ENCODE measurements around the gene ZNF559. TPM values are rescaled to one million over a fixed set of nuclear protein-coding genes. Genes with fewer than 3 reads are reported as not detected.
"Not testable (repeated sequence)": the region's sequence is repeated elsewhere in the genome, so short reads cannot be mapped to it uniquely, and the experiment has no call there.

ZNF559 gene
- polyA plus RNA-seq, 6 donors from 2014 or later, result 40.6 to 62.3 (median 46.7) TPM

DNA sequence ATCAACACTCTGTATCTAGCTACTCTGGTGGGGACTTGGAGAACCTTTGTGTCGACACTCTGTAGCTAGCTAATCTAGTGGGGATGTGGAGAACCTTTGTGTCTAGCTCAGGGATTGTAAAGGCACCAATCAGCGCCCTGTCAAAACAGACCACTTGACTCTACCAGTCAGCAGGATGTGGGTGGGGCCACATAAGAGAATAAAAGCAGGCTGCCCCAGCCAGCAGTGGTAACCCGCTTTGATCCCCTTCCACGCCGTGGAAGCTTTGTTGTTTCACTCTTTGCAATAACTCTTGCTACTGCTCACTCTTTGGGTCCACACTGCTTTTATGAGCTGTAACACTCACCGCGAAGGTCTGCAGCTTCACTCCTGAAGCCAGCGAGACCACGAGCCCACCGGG, 1.8 kb upstream of the ZNF559 start:
- peak overlapping the region in 1 of 6 donors; percentile 88 for H3K27ac Mint-ChIP-seq
- not testable (repeated sequence) for H3K27me3 Mint-ChIP-seq; H3K36me3 Mint-ChIP-seq; DNase-seq; ATAC-seq (ENCODE audit: low read depth in 2 of 2)
- peaks cover 0 to 47% (median 32%) of the 10 kb centered on the region in 7 donors for H3K9me3 Mint-ChIP-seq
- H3K4me3 Mint-ChIP-seq, result peak overlapping the region in 7 of 8 donors; percentile 44 to 98 (median 95)
- H3K4me1 Mint-ChIP-seq, result peaks cover 5 to 28% (median 20%) of the 10 kb centered on the region in 3 donors

- Mint-ChIP-seq H3K4me3 (peak overlapping the region; percentile 89 to 99 (median 97)), H3K27ac (peak overlapping the region; percentile 69 to 97 (median 92)), H3K4me1 (peaks cover 5 to 30% (median 20%) of the 10 kb centered on the region in 3 donors), H3K27me3 (peaks cover 0 to 5% (median 0%) of the 10 kb centered on the region in 3 donors), H3K36me3 (peaks cover 6 to 15% of the 10 kb centered on the region in 2 donors), H3K9me3 (peaks cover 0 to 57% (median 41%) of the 10 kb centered on the region in 7 donors)
- DNase-seq (no peak), ATAC-seq (ENCODE audit: low read depth in 2 of 2) (peak; percentile 22 to 29)
These were observed 441 bp upstream of the ZNF559 start for GRCh38 chr19:9323557-9323918.

DNA sequence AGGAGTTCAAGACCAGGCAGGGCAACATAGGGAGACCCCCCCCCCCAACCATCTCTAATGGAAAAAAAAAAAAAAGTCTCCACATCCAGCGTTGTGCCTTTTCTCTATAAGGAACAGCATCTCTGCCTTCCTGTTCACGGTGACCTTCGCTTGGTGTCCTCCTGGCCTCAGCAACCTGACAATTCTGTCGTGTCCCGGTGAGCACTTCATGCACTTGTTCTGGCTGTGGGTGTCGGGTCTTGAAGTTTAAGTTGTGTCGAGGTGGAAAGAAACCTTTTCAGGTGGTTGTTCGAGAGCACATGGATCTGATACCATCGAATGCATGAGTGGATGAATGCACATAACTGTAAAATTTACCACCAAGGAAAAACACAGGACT, 594 bp downstream of the ZNF559 start:
- Mint-ChIP-seq H3K9me3 (peaks cover 0 to 66% (median 49%) of the 10 kb centered on the region in 7 donors), H3K4me1 (peaks cover 5 to 30% (median 20%) of the 10 kb centered on the region in 3 donors), H3K27me3 (peaks cover 0 to under 1% (median 0%) of the 10 kb centered on the region in 3 donors), H3K4me3 (peak overlapping the region; percentile 89 to 99 (median 97)), H3K27ac (peak overlapping the region; percentile 61 to 96 (median 90)), H3K36me3 (peaks cover 6 to 15% of the 10 kb centered on the region in 2 donors)
- ATAC-seq (ENCODE audit: low read depth in 2 of 2), result no peak
- no peak for DNase-seq

- Mint-ChIP-seq H3K4me1 (peaks cover 0 to 12% (median 9%) of the 10 kb centered on the region in 3 donors), H3K4me3 (peak overlapping the region in 1 of 8 donors; percentile 35), H3K36me3 (peaks cover 41 to 43% of the 10 kb centered on the region in 2 donors), H3K9me3 (peaks cover 0 to 91% (median 69%) of the 10 kb centered on the region in 7 donors), H3K27ac (no peak overlapping the region), H3K27me3 (no peaks in the 10 kb centered on the region)
- DNase-seq (no peak), ATAC-seq (ENCODE audit: low read depth in 2 of 2) (no peak)
These were observed 6.0 kb downstream of the ZNF559 start for GRCh38 chr19:9329999-9330398.

- Mint-ChIP-seq H3K27ac (no peak overlapping the region), H3K27me3 (no peaks in the 10 kb centered on the region), H3K4me1 (no peaks in the 10 kb centered on the region), H3K36me3 (peaks cover 69 to 71% of the 10 kb centered on the region in 2 donors), H3K4me3 (no peak overlapping the region), H3K9me3 (peaks cover 11 to 94% (median 84%) of the 10 kb centered on the region in 7 donors)
- ATAC-seq (ENCODE audit: low read depth in 2 of 2) (no peak), DNase-seq (no peak)
These were observed 18.8 kb downstream of the ZNF559 start for GRCh38 chr19:9342610-9343304.

- Mint-ChIP-seq H3K36me3 (peaks cover 67 to 68% of the 10 kb centered on the region in 2 donors), H3K4me3 (no peak overlapping the region), H3K4me1 (no peaks in the 10 kb centered on the region), H3K27me3 (no peaks in the 10 kb centered on the region), H3K27ac (no peak overlapping the region), H3K9me3 (peaks cover 11 to 94% (median 87%) of the 10 kb centered on the region in 7 donors)
- DNase-seq (no peak), ATAC-seq (ENCODE audit: low read depth in 2 of 2) (no peak)
These were observed 21.0 kb downstream of the ZNF559 start for GRCh38 chr19:9345005-9345404.

DNA sequence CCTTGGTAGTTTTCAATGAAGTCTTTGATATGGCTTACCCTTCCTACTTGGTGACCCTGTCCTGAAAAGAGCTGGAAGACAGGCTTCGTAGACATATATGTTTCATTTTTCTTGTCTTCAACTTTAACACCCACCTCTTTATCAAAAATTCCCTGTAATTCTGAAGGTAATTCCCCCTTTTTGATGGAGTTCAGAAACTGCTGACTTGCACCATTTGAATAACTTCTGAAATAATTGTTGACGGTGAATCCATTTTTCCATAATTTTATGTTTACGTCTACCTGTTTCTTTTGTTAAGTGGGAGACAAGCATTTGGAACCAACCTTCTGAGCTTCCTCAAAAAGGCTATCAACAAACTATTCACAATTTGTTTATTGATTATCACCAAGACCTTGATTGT, 24.3 kb downstream of the ZNF559 start:
- DNase-seq, result no peak
- Mint-ChIP-seq H3K4me1 (no peaks in the 10 kb centered on the region), H3K27ac (no peak overlapping the region), H3K4me3 (no peak overlapping the region), H3K36me3 (peaks cover 53 to 57% of the 10 kb centered on the region in 2 donors), H3K9me3 (peaks cover 14 to 91% (median 83%) of the 10 kb centered on the region in 7 donors), H3K27me3 (no peaks in the 10 kb centered on the region)
- no peak for ATAC-seq (ENCODE audit: low read depth in 2 of 2)

DNA sequence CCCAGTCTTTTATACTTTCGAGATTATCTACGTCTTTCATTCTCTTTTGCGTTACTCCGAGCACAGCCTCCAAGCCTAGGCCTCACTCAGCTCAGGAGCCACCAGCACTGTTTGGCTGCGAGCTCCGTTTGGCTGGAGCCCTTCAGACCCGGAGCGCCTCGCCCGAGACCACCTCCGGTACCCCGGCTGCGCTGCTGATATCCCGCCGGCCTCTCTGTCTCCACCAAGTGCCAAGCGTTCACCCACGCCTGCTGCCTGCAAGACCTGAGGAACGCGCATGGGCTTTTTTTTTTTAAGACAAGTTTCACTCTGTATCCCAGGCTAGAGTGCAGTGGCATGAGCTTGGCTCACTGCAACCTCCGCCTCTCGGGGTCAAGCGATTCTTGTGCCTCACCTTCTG, 24.7 kb downstream of the ZNF559 start:
- no peak overlapping the region for H3K4me3 Mint-ChIP-seq
- no peaks in the 10 kb centered on the region for H3K4me1 Mint-ChIP-seq
- no peak for DNase-seq
- H3K36me3 Mint-ChIP-seq, result peaks cover 49 to 53% of the 10 kb centered on the region in 2 donors
- peaks cover 14 to 88% (median 79%) of the 10 kb centered on the region in 7 donors for H3K9me3 Mint-ChIP-seq
- no peak for ATAC-seq (ENCODE audit: low read depth in 2 of 2)
- H3K27me3 Mint-ChIP-seq, result no peaks in the 10 kb centered on the region
- H3K27ac Mint-ChIP-seq, result no peak overlapping the region

DNA sequence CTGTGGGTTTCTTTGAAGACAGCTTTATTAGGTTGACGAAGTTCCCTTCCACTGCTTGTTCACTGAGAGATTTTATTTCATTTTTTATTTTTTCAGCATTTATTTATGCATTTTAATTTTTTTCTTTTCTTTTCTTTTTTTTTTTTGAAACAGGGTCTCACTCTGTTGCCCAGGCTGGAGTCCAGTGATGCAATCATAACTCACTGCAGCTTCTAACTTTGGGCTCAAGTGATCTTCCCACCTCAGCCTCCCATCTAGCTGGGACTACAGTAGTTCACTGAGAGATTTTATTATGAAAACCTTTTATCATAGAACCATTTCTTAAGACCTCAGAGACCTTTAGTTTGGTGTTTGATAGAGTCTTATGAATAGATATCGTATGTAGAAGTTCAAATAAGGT, 28.5 kb downstream of the ZNF559 start:
- H3K27me3 Mint-ChIP-seq, result no peaks in the 10 kb centered on the region
- DNase-seq (no peak), ATAC-seq (ENCODE audit: low read depth in 2 of 2) (no peak)
- peak overlapping the region in 1 of 8 donors; percentile 1 for H3K4me3 Mint-ChIP-seq
- H3K36me3 Mint-ChIP-seq, result peaks cover 32 to 43% of the 10 kb centered on the region in 2 donors
- H3K9me3 Mint-ChIP-seq, result peaks cover 10 to 83% (median 72%) of the 10 kb centered on the region in 7 donors
- no peaks in the 10 kb centered on the region for H3K4me1 Mint-ChIP-seq
- no peak overlapping the region for H3K27ac Mint-ChIP-seq

GRCh38 chr19:9353011-9353410, 29.0 kb downstream of the ZNF559 start:
- peaks cover 10 to 83% (median 72%) of the 10 kb centered on the region in 7 donors for H3K9me3 Mint-ChIP-seq
- peaks cover 35 to 43% of the 10 kb centered on the region in 2 donors for H3K36me3 Mint-ChIP-seq
- no peak overlapping the region for H3K4me3 Mint-ChIP-seq
- peaks cover 0 to 2% (median 0%) of the 10 kb centered on the region in 3 donors for H3K4me1 Mint-ChIP-seq
- H3K27ac Mint-ChIP-seq, result no peak overlapping the region
- DNase-seq, result no peak
- no peak for ATAC-seq (ENCODE audit: low read depth in 2 of 2)
- H3K27me3 Mint-ChIP-seq, result no peaks in the 10 kb centered on the region

- H3K27me3 Mint-ChIP-seq, result no peaks in the 10 kb centered on the region
- peak overlapping the region in 1 of 8 donors; percentile 44 for H3K4me3 Mint-ChIP-seq
- peaks cover 27 to 35% of the 10 kb centered on the region in 2 donors for H3K36me3 Mint-ChIP-seq
- no peak overlapping the region for H3K27ac Mint-ChIP-seq
- peaks cover 0 to 2% (median 0%) of the 10 kb centered on the region in 3 donors for H3K4me1 Mint-ChIP-seq
- DNase-seq, result no peak
- no peak for ATAC-seq (ENCODE audit: low read depth in 2 of 2)
- H3K9me3 Mint-ChIP-seq, result peaks cover 7 to 80% (median 66%) of the 10 kb centered on the region in 7 donors
These were observed 30.7 kb downstream of the ZNF559 start for GRCh38 chr19:9354651-9355050.

DNA sequence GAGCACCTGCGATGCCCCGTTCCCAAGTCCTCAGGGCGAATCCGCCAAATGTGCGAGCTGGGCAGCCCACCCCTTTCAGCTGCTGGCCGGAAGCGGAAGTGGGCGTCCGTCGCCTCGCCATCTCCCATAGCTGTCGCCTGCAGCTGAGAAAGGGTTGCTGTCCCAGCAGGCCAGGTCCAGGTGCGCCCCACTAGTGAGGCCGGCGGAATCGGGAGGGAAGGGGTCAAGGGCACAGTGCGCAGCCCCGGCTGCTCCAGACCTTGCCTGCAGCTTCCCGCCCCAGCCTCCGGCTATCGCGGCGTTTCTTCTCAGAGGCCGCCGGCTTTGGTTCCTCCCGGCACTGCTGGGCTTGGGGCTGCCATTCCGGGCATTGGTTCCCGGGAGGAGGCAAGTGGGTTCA, 38.9 kb downstream of the ZNF559 start, which contains the start of gene ZNF177:
TSS of gene ZNF177 (plus strand) at position 109 of the 400 bp plus-strand sequence. CDS start 15,299 bp downstream, outside the sequence.
- no peak for ATAC-seq (ENCODE audit: low read depth in 2 of 2)
- no peak within 1 kb of the TSS for H3K27ac Mint-ChIP-seq
- H3K9me3 Mint-ChIP-seq, result peaks cover 17 to 80% (median 63%) of the 10 kb centered on the region in 7 donors
- peaks cover 0 to 8% (median 0%) of the 10 kb centered on the region in 3 donors for H3K27me3 Mint-ChIP-seq
- peak within 1 kb of the TSS in 5 of 8 donors; percentile 42 to 75 (median 51) for H3K4me3 Mint-ChIP-seq
- peaks cover 23 to 39% of the 10 kb centered on the region in 2 donors for H3K36me3 Mint-ChIP-seq
- no peak for DNase-seq
- peaks cover 0 to 4% (median 0%) of the 10 kb centered on the region in 3 donors for H3K4me1 Mint-ChIP-seq

DNA sequence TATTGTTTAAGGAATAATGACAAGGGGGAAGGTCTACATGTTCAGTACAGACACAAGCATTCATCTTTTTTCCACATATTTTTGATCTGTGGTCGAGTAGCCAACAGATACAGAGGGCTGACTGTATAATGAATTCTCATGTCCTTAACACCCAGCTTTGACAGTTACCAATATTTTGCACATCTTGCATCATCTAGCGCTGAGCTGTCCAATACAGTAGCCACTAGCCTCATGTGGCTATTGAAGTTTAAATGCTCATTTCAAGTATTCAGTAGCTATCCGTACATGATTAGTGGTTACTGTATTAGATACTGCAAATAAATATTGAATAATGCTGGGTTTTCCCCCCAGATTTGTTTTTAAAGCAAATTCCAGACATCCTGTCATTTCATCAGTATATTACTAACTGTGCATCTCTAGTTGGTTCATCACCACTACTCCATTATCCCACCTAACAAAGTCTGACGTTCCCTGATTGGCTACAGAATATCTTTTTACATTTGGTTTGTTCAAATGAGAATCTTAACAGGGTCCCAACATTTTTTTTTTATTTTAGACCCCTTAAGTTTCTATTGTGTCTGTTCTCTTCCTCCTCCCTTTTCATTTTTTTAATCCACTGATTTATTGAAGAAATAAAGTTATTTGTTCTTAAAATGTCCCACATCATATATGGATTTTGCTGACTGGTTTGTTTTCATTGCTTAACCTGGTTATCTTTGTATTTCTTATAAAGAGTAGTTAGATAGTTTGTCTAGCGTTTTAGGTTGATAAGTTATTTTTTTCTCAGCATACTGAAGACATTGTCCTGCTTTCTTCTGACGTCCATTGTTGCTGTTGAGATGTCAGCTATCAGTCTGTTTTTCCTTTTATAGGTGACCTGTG, 47.0 kb downstream of the ZNF559 start:
- no peaks in the 10 kb centered on the region for H3K27me3 Mint-ChIP-seq
- no peak for ATAC-seq (ENCODE audit: low read depth in 2 of 2)

More for the DNA sequence above, 47.0 kb downstream of the ZNF559 start:
- Mint-ChIP-seq H3K4me3 (no peak overlapping the region), H3K4me1 (no peaks in the 10 kb centered on the region), H3K9me3 (peaks cover 23 to 92% (median 74%) of the 10 kb centered on the region in 7 donors), H3K27ac (no peak overlapping the region), H3K36me3 (peaks cover 42 to 52% of the 10 kb centered on the region in 2 donors)
- DNase-seq, result no peak
